Measurements from ENCODE around the gene FOXJ3. TPM values are rescaled to one million over a fixed set of nuclear protein-coding genes. Genes with fewer than 3 reads are reported as not detected.

Gene FOXJ3
- total and polyA plus RNA-seq, 2 donors (not counting 1 experiment from before 2014, with no cell fraction given), result 15.4 to 76.4 TPM

- H3K27ac ChIP-seq (ENCODE audit: low read length in 2 of 2), result no peak overlapping the region
- ChIA-PET POLR2A (no interaction called here), CTCF (interaction anchor here (0.9 to 3.9 kb wide), 3 partner anchors 26 to 599 kb away, joined by 3 to 17 read pairs (median 3); no protein-coding TSS in a partner anchor)
- no peak overlapping the region for H3K4me3 ChIP-seq (ENCODE audit: control extremely low read depth in 1 of 5, extremely low read depth in 1 of 5, insufficient read depth in 1 of 5, low read depth in 2 of 5, low read length in 4 of 5)
- no peaks in the 10 kb centered on the region for H3K36me3 ChIP-seq (replicated peaks in 1 of 2; ENCODE audit: control extremely low read depth in 1 of 2, control insufficient read depth in 1 of 2, extremely low read depth in 1 of 2, insufficient read depth in 2 of 2, low read length in 1 of 2)
- H3K4me1 ChIP-seq (ENCODE audit: control insufficient read depth in 2 of 2, insufficient read depth in 2 of 2, low read length in 2 of 2), result no peaks in the 10 kb centered on the region
- H3K4me3 Mint-ChIP-seq, result no peak overlapping the region
- 33% methylated on average over 18 of the region's 19 CpGs for WGBS (ENCODE audit: insufficient coverage)
- no peak for ATAC-seq (ENCODE audit: low read depth)
- intact Hi-C loops (cut with micrococcal nuclease), result no loop called here
- no peaks in the 10 kb centered on the region for H3K9me3 Mint-ChIP-seq (ENCODE audit: insufficient read depth)
- H3K4me1 Mint-ChIP-seq, result no peaks in the 10 kb centered on the region
- H3K79me2 ChIP-seq (ENCODE audit: control insufficient read depth, insufficient read depth, low read length), result no peaks in the 10 kb centered on the region
- peaks cover 0 to 17% (median 5%) of the 10 kb centered on the region in 4 experiments for H3K27me3 ChIP-seq (replicated peaks in 1 of 4; ENCODE audit: control extremely low read depth in 1 of 4, control insufficient read depth in 3 of 4, insufficient read depth in 4 of 4, low read length in 3 of 4)
- no peak overlapping the region for H3K4me2 ChIP-seq (replicated peaks; ENCODE audit: low read depth, low read length, poor library complexity, severe bottlenecking)
- DNase-seq, result peak; percentile 56
- H4K20me1 ChIP-seq (ENCODE audit: control insufficient read depth, insufficient read depth, low read length, poor library complexity, severe bottlenecking), result no peaks in the 10 kb centered on the region
- H3K9ac ChIP-seq (ENCODE audit: low read length), result no peak overlapping the region
- no peak for TF ChIP-seq EZH2 (IDR thresholded peaks at IDR 0.05; ENCODE audit: borderline replicate concordance, insufficient read depth, low read depth, low read length, poor library complexity, severe bottlenecking)
- TF ChIP-seq, protein P1, sequence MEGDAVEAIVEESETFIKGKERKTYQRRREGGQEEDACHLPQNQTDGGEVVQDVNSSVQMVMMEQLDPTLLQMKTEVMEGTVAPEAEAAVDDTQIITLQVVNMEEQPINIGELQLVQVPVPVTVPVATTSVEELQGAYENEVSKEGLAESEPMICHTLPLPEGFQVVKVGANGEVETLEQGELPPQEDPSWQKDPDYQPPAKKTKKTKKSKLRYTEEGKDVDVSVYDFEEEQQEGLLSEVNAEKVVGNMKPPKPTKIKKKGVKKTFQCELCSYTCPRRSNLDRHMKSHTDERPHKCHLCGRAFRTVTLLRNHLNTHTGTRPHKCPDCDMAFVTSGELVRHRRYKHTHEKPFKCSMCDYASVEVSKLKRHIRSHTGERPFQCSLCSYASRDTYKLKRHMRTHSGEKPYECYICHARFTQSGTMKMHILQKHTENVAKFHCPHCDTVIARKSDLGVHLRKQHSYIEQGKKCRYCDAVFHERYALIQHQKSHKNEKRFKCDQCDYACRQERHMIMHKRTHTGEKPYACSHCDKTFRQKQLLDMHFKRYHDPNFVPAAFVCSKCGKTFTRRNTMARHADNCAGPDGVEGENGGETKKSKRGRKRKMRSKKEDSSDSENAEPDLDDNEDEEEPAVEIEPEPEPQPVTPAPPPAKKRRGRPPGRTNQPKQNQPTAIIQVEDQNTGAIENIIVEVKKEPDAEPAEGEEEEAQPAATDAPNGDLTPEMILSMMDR (IDR thresholded peaks at IDR 0.05), result peak; percentile 73
- no peaks in the 10 kb centered on the region for H3K9me3 ChIP-seq (ENCODE audit: control extremely low read depth in 1 of 3, control insufficient read depth in 2 of 3, insufficient read depth in 1 of 3, low read length in 2 of 3)
- no peak overlapping the region for H2AFZ ChIP-seq (ENCODE audit: insufficient read depth, low read depth, low read length, poor library complexity, severe bottlenecking)
- H3K27me3 Mint-ChIP-seq, result peaks cover 18% of the 10 kb centered on the region
- no peak overlapping the region for H3K27ac Mint-ChIP-seq
Observed at GRCh38 chr1:42146626-42147320, 188.3 kb downstream of the FOXJ3 start.
